IMR-90 (cell line): ENCODE measurements around the gene PRSS2. TPM values are rescaled to one million over a fixed set of nuclear protein-coding genes. Genes with fewer than 3 reads are reported as not detected.

Experiments
- ATAC-seq: fragments of 200-7000 bp; cut with Tn5 transposase; 2 replicates; pipeline ENCODE4 v1.9.1; 2020; ENCODE audit warnings: low read depth, mild to moderate bottlenecking, moderate library complexity
- BruUV-seq: library from RNA; stranded (reverse); fragments of 400-500 nt; replicated peaks from 2 replicates; lab custom pipeline; 2021; lab: Mats Ljungman, UMichigan
- CTCF ChIA-PET: fragments of 300-600 bp; formaldehyde crosslinking; extraction: SDS; loops from one replicate; lab custom pipeline; 2021; ENCODE audit warnings: antibody characterized with exemption; lab: Yijun Ruan, JAX
- POLR2A ChIA-PET: fragments of 300-600 bp; sonication (Branson Sonifier 250); formaldehyde crosslinking; loops from one replicate; lab custom pipeline; 2022; ENCODE audit warnings: antibody characterized with exemption; ENCODE audit not compliant: unreplicated experiment; lab: Charles Lee
- DNase-seq: peaks from one replicate; pipeline ENCODE4 v3.0.0; 2013
- H2AFZ ChIP-seq: replicated peaks from 2 replicates; pipeline ENCODE3; 2013; ENCODE audit warnings: low read length, mild to moderate bottlenecking; ENCODE audit not compliant: poor library complexity
- H2AK5ac ChIP-seq: 2 replicates; pipeline ENCODE4 v1.6.1; 2013; ENCODE audit warnings: low read depth, low read length, inconsistent platforms
- H2AK9ac ChIP-seq: replicated peaks from 2 replicates; pipeline ENCODE3; 2013; ENCODE audit warnings: mild to moderate bottlenecking, low read depth, low read length, moderate library complexity; ENCODE audit not compliant: poor library complexity
- H2BK120ac ChIP-seq: 2 replicates; pipeline ENCODE4 v1.6.1; 2013; ENCODE audit warnings: low read depth, low read length, inconsistent platforms
- H2BK15ac ChIP-seq: 3 replicates; pipeline ENCODE4 v1.6.1; 2013; ENCODE audit warnings: low read depth, low read length, inconsistent platforms
- H2BK20ac ChIP-seq: 2 replicates; pipeline ENCODE4 v1.6.1; 2013; ENCODE audit warnings: low read depth, mild to moderate bottlenecking, inconsistent platforms, low read length, moderate library complexity
- H2BK5ac ChIP-seq: 2 replicates; pipeline ENCODE4 v1.6.1; 2013; ENCODE audit warnings: mild to moderate bottlenecking, low read depth, low read length, inconsistent platforms; ENCODE audit not compliant: poor library complexity, severe bottlenecking
- H3K14ac ChIP-seq: replicated peaks from 2 replicates; pipeline ENCODE4 v1.6.1; 2013; ENCODE audit warnings: low read depth, low read length, inconsistent platforms
- H3K18ac ChIP-seq: 2 replicates; pipeline ENCODE4 v1.6.1; 2013; ENCODE audit warnings: low read depth, low read length, control low read depth
- H3K23ac ChIP-seq: 2 replicates; pipeline ENCODE4 v1.6.1; 2013; ENCODE audit warnings: low read depth, low read length, inconsistent platforms
- H3K27ac ChIP-seq: 2 replicates; pipeline ENCODE4 v1.5.1; 2013; ENCODE audit warnings: mild to moderate bottlenecking, control low read depth, low read length; ENCODE audit not compliant: insufficient read depth
- H3K27me3 ChIP-seq: 2 replicates; pipeline ENCODE4 v1.6.1; 2013; ENCODE audit warnings: low read length; ENCODE audit not compliant: control insufficient read depth, insufficient read depth
- H3K36me3 ChIP-seq: 2 replicates; pipeline ENCODE4 v1.6.1; 2013; ENCODE audit warnings: low read length, mixed read lengths; ENCODE audit not compliant: control insufficient read depth, insufficient read depth
- H3K4ac ChIP-seq: 2 replicates; pipeline ENCODE4 v1.6.1; 2013; ENCODE audit warnings: low read depth, low read length, inconsistent platforms
- H3K4me1 ChIP-seq: 2 replicates; pipeline ENCODE4 v1.6.1; 2013; ENCODE audit warnings: low read length, mixed read lengths; ENCODE audit not compliant: control insufficient read depth, insufficient read depth
- H3K4me2 ChIP-seq: 2 replicates; pipeline ENCODE4 v1.6.1; 2013; ENCODE audit warnings: low read depth, mild to moderate bottlenecking, control low read depth, low read length, moderate library complexity
- H3K4me3 ChIP-seq: 2 replicates; pipeline ENCODE4 v1.5.1; 2013; ENCODE audit warnings: low read depth, mild to moderate bottlenecking, control low read depth, low read length, moderate library complexity; ENCODE audit not compliant: insufficient read depth
- H3K56ac ChIP-seq: 2 replicates; pipeline ENCODE4 v1.6.1; 2013; ENCODE audit warnings: low read length, inconsistent platforms; ENCODE audit not compliant: insufficient read depth; ENCODE audit errors: extremely low read depth
- H3K79me1 ChIP-seq, 2 experiments: 2 replicates each; pipeline ENCODE4 v1.6.1; 2013; ENCODE audit warnings: low read length in 2 of 2, inconsistent platforms in 1 of 2, low read depth in 1 of 2
- H3K9ac ChIP-seq: 2 replicates; pipeline ENCODE4 v1.6.1; 2013; ENCODE audit warnings: low read depth, low read length, control low read depth
- H3K9me1 ChIP-seq: 2 replicates; pipeline ENCODE4 v1.6.1; 2013; ENCODE audit warnings: low read length, inconsistent platforms; ENCODE audit not compliant: insufficient read depth
- H3K9me3 ChIP-seq: 2 replicates; pipeline ENCODE4 v1.6.1; 2013; ENCODE audit warnings: low read length; ENCODE audit not compliant: control insufficient read depth, insufficient read depth
- H4K20me1 ChIP-seq: 2 replicates; pipeline ENCODE4 v1.6.1; 2013; ENCODE audit warnings: low read length, inconsistent platforms; ENCODE audit not compliant: insufficient read depth
- H4K5ac ChIP-seq: 2 replicates; pipeline ENCODE4 v1.6.1; 2013; ENCODE audit warnings: mild to moderate bottlenecking, low read depth, low read length, control low read depth
- H4K8ac ChIP-seq, 2 experiments: 2 replicates each; pipeline ENCODE4 v1.6.1; 2013; ENCODE audit warnings: low read depth in 2 of 2, low read length in 2 of 2, control low read depth in 1 of 2, inconsistent platforms in 1 of 2
- H4K91ac ChIP-seq: 2 replicates; pipeline ENCODE4 v1.6.1; 2013; ENCODE audit warnings: low read depth, low read length, inconsistent platforms; ENCODE audit not compliant: insufficient read depth
- BHLHE40 ChIP-seq: fragments of 150-350 bp; IDR thresholded peaks from 2 replicates; pipeline ENCODE4 v1.6.1; 2016; ENCODE audit warnings: mild to moderate bottlenecking, low read depth, low read length
- CHD1 ChIP-seq: IDR thresholded peaks from 2 replicates; pipeline ENCODE4 v1.6.1; 2012; ENCODE audit warnings: low read depth, low read length, improper control_type of control experiment
- FOS ChIP-seq: fragments of 150-350 bp; IDR thresholded peaks from 2 replicates; pipeline ENCODE4 v1.6.1; 2016; ENCODE audit warnings: low read depth, low read length
- MAFK ChIP-seq: IDR thresholded peaks from 2 replicates; pipeline ENCODE4 v1.6.1; 2012; ENCODE audit warnings: low read depth, low read length, improper control_type of control experiment
- MAZ ChIP-seq: IDR thresholded peaks from 2 replicates; pipeline ENCODE4 v1.6.1; 2012; ENCODE audit warnings: low read depth, mild to moderate bottlenecking, low read length, improper control_type of control experiment, moderate library complexity, borderline replicate concordance
- WGBS, 2 experiments: methylation state at CpG; one replicate each; pipeline versions ENCODE4 v1.1.5 to v1.1.7; 2013; ENCODE audit warnings: missing lambda C conversion rate in 2 of 2; ENCODE audit not compliant: insufficient read length in 1 of 2; ENCODE audit errors: extremely low coverage in 2 of 2; 5-methylcytosine and 5-hydroxymethylcytosine counted together
- dilution Hi-C: fragments of 300-500 bp; cut with HindIII; formaldehyde crosslinking; loops from one replicate; pipeline ENCODE4 v1.14.3; 2018; ENCODE audit warnings: low sequenced_read_pairs; ENCODE audit not compliant: unreplicated experiment
- in situ Hi-C: fragments of 300-500 bp; cut with MboI; formaldehyde crosslinking; loops from 3 replicates; pipeline ENCODE4 v1.14.3; 2019; ENCODE audit warnings: low sequenced_read_pairs, inconsistent platforms, mixed read lengths
- intact Hi-C: fragments of 100-400 bp; cut with micrococcal nuclease; formaldehyde crosslinking; loops from 2 replicates; pipeline ENCODE4 v1.10.0; 2022
- polyA plus RNA-seq, 3 experiments: library from polyadenylated mRNA; depleted of rRNA; stranded (reverse); fragments of >200 nt; gene quantifications; 2 replicates each; pipeline ENCODE4 v1.2.3, GENCODE V29; 2012; ENCODE audit warnings: low replicate concordance in 1 of 3
- total RNA-seq: library from RNA; depleted of rRNA; stranded (reverse); fragments of >200 nt; gene quantifications from 2 replicates; pipeline ENCODE4 v1.2.3, GENCODE V29; 2012
- TF ChIP-seq, protein P1 (sequence below): fragments of 150-350 bp; IDR thresholded peaks from 2 replicates; pipeline ENCODE4 v1.6.1; 2016; ENCODE audit warnings: low read depth, mild to moderate bottlenecking, low read length, moderate library complexity, borderline replicate concordance
- TF ChIP-seq, protein P2 (sequence below): fragments of 150-350 bp; IDR thresholded peaks from 2 replicates; pipeline ENCODE4 v1.6.1; 2017; ENCODE audit warnings: mild to moderate bottlenecking, antibody characterized with exemption, low read length, low read depth
- TF ChIP-seq, protein P3 (sequence below): conservative IDR thresholded peaks from 2 replicates; pipeline ENCODE4 v1.5.1; 2012; ENCODE audit warnings: mild to moderate bottlenecking, low read depth, low read length, improper control_type of control experiment

PRSS2 gene
- total and polyA plus RNA-seq, 2 of the 4 experiments (the other 2 are of a cell fraction), result not detected

DNA sequence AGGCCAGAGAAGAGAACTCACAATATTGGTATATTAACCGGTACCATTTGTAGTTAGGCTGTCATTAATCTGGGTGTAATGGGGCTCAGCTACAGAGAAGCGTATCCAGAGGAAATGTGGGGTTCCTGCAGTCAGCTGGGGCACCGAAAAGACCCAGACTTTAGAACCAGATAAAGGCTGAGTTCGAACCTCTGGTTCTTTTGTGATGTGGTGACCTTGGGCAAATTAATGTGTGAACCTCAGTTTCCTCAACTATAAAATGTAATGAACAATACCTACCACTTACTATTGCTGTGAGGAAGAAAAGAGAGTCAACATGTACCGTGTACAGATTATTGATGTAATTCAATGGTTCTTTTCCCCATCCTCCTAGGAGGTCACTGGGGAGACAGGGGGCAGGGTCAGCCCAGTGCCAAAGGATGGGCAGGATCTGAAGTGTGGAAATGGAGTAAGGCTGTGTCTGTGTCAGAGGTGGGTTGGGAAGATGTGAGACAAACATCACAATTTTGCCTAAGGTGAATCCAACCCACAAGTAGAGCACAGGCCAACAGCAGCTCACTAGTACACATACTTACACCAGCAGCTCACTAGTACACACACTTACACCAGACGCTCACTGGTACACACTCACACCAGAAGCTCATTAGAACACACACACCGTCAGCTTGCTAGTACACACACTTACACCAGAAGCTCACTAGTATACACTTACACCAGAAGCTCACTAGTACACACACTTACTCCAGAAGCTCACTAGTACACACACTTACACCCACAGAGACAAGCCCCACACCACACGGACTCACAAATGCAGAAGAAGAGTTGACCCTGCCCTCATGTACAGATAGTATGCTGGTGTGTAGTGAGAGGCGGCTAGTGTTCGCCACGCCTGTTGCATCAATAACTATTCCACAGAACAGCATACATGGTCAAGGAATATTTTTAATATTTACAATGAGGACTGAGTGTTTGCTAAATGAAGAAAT lies 28.0 kb downstream of the PRSS2 start (continued):
- TF ChIP-seq BHLHE40, result no peak

DNA sequence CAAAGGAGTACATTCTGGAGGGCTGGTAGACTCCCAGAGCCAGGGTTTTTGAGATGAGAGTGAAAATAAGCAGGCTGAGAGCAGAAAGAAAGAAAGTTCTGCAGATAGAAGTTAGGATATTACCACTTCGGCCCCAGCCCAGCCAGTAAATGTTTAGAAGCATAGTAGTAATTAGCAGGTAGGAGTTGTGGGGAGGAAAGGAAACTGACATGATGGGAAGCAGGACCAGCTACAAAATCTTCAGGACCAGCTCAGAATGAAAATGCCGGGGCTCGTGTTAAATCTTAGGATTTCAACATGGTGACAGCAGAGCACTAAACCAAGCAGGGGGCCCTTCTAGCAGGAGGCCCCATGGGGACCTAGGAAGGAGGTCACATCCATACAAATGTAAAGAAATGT lies 28.7 kb downstream of the PRSS2 start:
- Histone ChIP-seq H3K9ac (no peak overlapping the region), H4K91ac (no peak overlapping the region), H3K18ac (no peak overlapping the region), H3K4me3 (no peak overlapping the region), H3K36me3 (no peaks in the 10 kb centered on the region), H3K56ac (no peak overlapping the region), H2BK5ac (no peak overlapping the region), H2BK120ac (no peak overlapping the region), H2AK9ac (no peak overlapping the region), H2AK5ac (no peak overlapping the region), H4K5ac (no peak overlapping the region), H4K20me1 (no peaks in the 10 kb centered on the region), H3K27me3 (peaks cover 61% of the 10 kb centered on the region), H3K14ac (no peak overlapping the region), H4K8ac (no peak overlapping the region), H2BK15ac (no peak overlapping the region), H3K9me1 (no peaks in the 10 kb centered on the region), H3K23ac (no peak overlapping the region), H3K4me2 (no peak overlapping the region), H3K27ac (no peak overlapping the region), H3K4me1 (no peaks in the 10 kb centered on the region), H2BK20ac (no peak overlapping the region), H3K9me3 (no peaks in the 10 kb centered on the region), H3K79me1 (no peaks in the 10 kb centered on the region), H2AFZ (no peak overlapping the region), H3K4ac (no peak overlapping the region)
- ChIA-PET CTCF (interaction anchor here (1.6 to 1.7 kb wide), 2 partner anchors 12 to 16 kb away, joined by 6 to 7 read pairs; no protein-coding TSS in a partner anchor), POLR2A (no interaction called here)
- ATAC-seq (no peak), DNase-seq (no peak)
- intact Hi-C loops (no loop called here), in situ Hi-C loops (no loop called here), dilution Hi-C loops (loop anchor here (25.0 kb wide), 1 partner anchor 287 kb away; no protein-coding TSS in a partner anchor)
- BruUV-seq, result no TSS peak
- TF ChIP-seq, protein P1, sequence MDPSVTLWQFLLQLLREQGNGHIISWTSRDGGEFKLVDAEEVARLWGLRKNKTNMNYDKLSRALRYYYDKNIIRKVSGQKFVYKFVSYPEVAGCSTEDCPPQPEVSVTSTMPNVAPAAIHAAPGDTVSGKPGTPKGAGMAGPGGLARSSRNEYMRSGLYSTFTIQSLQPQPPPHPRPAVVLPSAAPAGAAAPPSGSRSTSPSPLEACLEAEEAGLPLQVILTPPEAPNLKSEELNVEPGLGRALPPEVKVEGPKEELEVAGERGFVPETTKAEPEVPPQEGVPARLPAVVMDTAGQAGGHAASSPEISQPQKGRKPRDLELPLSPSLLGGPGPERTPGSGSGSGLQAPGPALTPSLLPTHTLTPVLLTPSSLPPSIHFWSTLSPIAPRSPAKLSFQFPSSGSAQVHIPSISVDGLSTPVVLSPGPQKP, result no peak
- TF ChIP-seq MAZ, result no peak
- no peak for TF ChIP-seq CHD1
- no peak for TF ChIP-seq MAFK
- TF ChIP-seq, protein P2, sequence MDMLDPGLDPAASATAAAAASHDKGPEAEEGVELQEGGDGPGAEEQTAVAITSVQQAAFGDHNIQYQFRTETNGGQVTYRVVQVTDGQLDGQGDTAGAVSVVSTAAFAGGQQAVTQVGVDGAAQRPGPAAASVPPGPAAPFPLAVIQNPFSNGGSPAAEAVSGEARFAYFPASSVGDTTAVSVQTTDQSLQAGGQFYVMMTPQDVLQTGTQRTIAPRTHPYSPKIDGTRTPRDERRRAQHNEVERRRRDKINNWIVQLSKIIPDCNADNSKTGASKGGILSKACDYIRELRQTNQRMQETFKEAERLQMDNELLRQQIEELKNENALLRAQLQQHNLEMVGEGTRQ, result no peak
- TF ChIP-seq, protein P3, sequence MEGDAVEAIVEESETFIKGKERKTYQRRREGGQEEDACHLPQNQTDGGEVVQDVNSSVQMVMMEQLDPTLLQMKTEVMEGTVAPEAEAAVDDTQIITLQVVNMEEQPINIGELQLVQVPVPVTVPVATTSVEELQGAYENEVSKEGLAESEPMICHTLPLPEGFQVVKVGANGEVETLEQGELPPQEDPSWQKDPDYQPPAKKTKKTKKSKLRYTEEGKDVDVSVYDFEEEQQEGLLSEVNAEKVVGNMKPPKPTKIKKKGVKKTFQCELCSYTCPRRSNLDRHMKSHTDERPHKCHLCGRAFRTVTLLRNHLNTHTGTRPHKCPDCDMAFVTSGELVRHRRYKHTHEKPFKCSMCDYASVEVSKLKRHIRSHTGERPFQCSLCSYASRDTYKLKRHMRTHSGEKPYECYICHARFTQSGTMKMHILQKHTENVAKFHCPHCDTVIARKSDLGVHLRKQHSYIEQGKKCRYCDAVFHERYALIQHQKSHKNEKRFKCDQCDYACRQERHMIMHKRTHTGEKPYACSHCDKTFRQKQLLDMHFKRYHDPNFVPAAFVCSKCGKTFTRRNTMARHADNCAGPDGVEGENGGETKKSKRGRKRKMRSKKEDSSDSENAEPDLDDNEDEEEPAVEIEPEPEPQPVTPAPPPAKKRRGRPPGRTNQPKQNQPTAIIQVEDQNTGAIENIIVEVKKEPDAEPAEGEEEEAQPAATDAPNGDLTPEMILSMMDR, result no peak
- TF ChIP-seq FOS, result no peak
- 20% methylated on average over 1 of the region's 3 CpGs; no CpG with 5 or more reads in 1 of the 2 experiments for WGBS, 2 experiments
